ENCODE results near the gene NOP56.

NOP56 gene

GRCh38 chr20:2652724-2653555 is 508 bp downstream of the NOP56 start:
- H3K9ac ChIP-seq (ENCODE audit: low read length): peak overlapping the region; percentile 94
- peaks cover 49% of the 10 kb centered on the region for H3K36me3 ChIP-seq (ENCODE audit: control insufficient read depth, low read depth, low read length)
- peaks cover 7% of the 10 kb centered on the region for H3K4me1 ChIP-seq (ENCODE audit: control insufficient read depth, low read depth, low read length)
- no peaks in the 10 kb centered on the region for H3K27me3 ChIP-seq (ENCODE audit: control insufficient read depth, insufficient read depth, low read length)
- H3K9me3 ChIP-seq (ENCODE audit: control insufficient read depth, low read depth, low read length): no peaks in the 10 kb centered on the region
- peak overlapping the region; percentile 98 for H3K4me3 ChIP-seq (ENCODE audit: low read length)
- H3K27ac ChIP-seq (ENCODE audit: low read length): peak overlapping the region; percentile 5

DNA sequence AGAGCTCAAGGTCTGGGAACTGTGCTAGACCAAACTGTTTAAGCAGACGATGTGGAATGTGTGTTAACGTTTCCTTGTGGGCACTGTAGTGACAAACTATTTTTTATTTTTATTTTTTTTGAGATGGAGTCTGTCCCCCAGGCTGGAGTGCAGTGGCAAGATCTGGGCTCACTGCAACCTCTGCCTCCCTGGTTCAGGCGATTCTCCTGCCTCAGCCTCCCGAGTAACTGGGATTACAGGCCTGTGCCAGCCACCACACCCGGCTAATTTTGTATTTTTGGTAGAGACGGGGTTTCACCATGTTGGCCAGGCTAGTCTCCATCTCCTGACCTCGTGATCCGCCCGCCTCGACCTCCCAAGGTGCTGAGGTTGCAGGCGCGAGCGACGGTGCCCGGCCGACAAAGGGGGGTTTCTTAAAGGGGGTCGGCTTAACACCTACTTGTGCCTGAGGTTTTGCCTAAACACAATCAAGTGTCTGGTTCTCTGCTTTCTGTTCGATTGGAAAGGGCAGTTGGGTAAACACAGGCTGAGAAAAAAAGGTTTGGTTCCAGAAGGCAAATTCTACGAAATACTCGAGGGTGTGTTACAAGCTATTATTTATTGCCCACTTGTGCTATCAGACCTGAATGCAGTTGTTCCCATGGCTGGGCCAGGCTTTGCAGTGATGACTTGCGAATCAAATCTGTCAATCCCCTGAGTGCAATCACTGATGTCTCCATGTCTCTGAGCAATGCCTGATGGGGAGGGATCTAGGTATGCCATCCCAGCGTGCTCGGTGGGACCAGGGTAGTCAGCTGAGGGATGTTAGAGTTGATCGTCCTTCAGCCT is 1.3 kb downstream of the NOP56 start:
- peaks cover 57% of the 10 kb centered on the region for H3K36me3 ChIP-seq (ENCODE audit: control insufficient read depth, low read depth, low read length)
- H3K4me1 ChIP-seq (ENCODE audit: control insufficient read depth, low read depth, low read length): peaks cover 7% of the 10 kb centered on the region
- no peaks in the 10 kb centered on the region for H3K9me3 ChIP-seq (ENCODE audit: control insufficient read depth, low read depth, low read length)
- H3K9ac ChIP-seq (ENCODE audit: low read length): peak overlapping the region; percentile 94
- no peak overlapping the region for H3K27ac ChIP-seq (ENCODE audit: low read length)
- H3K27me3 ChIP-seq (ENCODE audit: control insufficient read depth, insufficient read depth, low read length): no peaks in the 10 kb centered on the region
- peak overlapping the region; percentile 98 for H3K4me3 ChIP-seq (ENCODE audit: low read length)

DNA sequence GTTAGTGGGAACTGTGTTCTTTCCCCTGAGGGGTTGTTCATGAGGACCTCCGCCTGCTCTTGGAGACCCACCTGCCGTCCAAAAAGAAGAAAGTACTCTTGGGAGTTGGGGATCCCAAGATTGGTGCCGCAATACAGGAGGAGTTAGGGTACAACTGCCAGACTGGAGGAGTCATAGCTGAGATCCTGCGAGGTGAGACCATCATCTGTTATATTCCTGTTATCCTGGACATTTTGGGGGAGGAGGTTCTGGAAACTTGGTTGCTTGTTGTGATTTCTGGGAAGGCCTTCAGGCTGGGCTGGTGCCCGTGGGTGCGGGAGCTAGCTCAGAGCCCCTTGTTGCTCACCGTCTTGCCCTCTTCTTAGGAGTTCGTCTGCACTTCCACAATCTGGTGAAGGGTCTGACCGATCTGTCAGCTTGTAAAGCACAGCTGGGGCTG is 2.0 kb downstream of the NOP56 start:
- H3K4me1 ChIP-seq (ENCODE audit: control insufficient read depth, low read depth, low read length): peaks cover 7% of the 10 kb centered on the region
- no peak overlapping the region for H3K27ac ChIP-seq (ENCODE audit: low read length)
- H3K4me3 ChIP-seq (ENCODE audit: low read length): peak overlapping the region; percentile 98
- H3K27me3 ChIP-seq (ENCODE audit: control insufficient read depth, insufficient read depth, low read length): no peaks in the 10 kb centered on the region
- H3K9ac ChIP-seq (ENCODE audit: low read length): no peak overlapping the region
- H3K36me3 ChIP-seq (ENCODE audit: control insufficient read depth, low read depth, low read length): peaks cover 61% of the 10 kb centered on the region
- no peaks in the 10 kb centered on the region for H3K9me3 ChIP-seq (ENCODE audit: control insufficient read depth, low read depth, low read length)

GRCh38 chr20:2654831-2655230 is 2.4 kb downstream of the NOP56 start:
- peak overlapping the region; percentile 98 for H3K4me3 ChIP-seq (ENCODE audit: low read length)
- H3K4me1 ChIP-seq (ENCODE audit: control insufficient read depth, low read depth, low read length): peaks cover 7% of the 10 kb centered on the region
- H3K27me3 ChIP-seq (ENCODE audit: control insufficient read depth, insufficient read depth, low read length): no peaks in the 10 kb centered on the region
- H3K36me3 ChIP-seq (ENCODE audit: control insufficient read depth, low read depth, low read length): peaks cover 65% of the 10 kb centered on the region
- no peak overlapping the region for H3K9ac ChIP-seq (ENCODE audit: low read length)
- no peaks in the 10 kb centered on the region for H3K9me3 ChIP-seq (ENCODE audit: control insufficient read depth, low read depth, low read length)
- no peak overlapping the region for H3K27ac ChIP-seq (ENCODE audit: low read length)

GRCh38 chr20:2655331-2656116 is 3.1 kb downstream of the NOP56 start:
- Histone ChIP-seq H3K4me3 (ENCODE audit: low read length) (no peak overlapping the region), H3K9me3 (ENCODE audit: control insufficient read depth, low read depth, low read length) (no peaks in the 10 kb centered on the region), H3K27ac (ENCODE audit: low read length) (no peak overlapping the region), H3K36me3 (ENCODE audit: control insufficient read depth, low read depth, low read length) (peaks cover 72% of the 10 kb centered on the region), H3K9ac (ENCODE audit: low read length) (no peak overlapping the region), H3K27me3 (ENCODE audit: control insufficient read depth, insufficient read depth, low read length) (no peaks in the 10 kb centered on the region), H3K4me1 (ENCODE audit: control insufficient read depth, low read depth, low read length) (peaks cover 7% of the 10 kb centered on the region)

GRCh38 chr20:2656471-2657117 is 4.2 kb downstream of the NOP56 start:
- Histone ChIP-seq H3K36me3 (ENCODE audit: control insufficient read depth, low read depth, low read length) (peaks cover 81% of the 10 kb centered on the region), H3K27ac (ENCODE audit: low read length) (no peak overlapping the region), H3K4me1 (ENCODE audit: control insufficient read depth, low read depth, low read length) (peaks cover 7% of the 10 kb centered on the region), H3K9me3 (ENCODE audit: control insufficient read depth, low read depth, low read length) (no peaks in the 10 kb centered on the region), H3K27me3 (ENCODE audit: control insufficient read depth, insufficient read depth, low read length) (no peaks in the 10 kb centered on the region), H3K4me3 (ENCODE audit: low read length) (no peak overlapping the region), H3K9ac (ENCODE audit: low read length) (no peak overlapping the region)

DNA sequence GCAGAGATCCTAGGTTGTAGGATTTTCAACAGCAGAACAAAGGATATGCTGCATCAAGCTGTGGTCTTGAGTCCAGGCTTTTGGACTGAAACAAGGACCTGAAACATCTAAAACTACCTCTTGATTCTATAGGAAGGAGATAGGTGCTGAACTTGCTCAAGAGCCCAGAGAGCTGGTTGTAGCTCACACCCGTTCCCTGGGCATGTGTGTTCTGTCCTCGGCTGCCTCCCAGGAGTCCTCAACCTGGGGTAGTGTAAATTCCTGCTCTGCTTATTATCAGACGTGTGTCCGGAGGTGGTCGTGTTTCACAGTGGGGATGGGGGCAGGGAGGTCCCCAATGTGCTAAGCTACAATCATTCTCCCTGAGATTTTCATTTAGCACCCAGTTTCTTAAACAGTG is 4.8 kb downstream of the NOP56 start:
- Histone ChIP-seq H3K27me3 (ENCODE audit: control insufficient read depth, insufficient read depth, low read length) (no peaks in the 10 kb centered on the region), H3K4me1 (ENCODE audit: control insufficient read depth, low read depth, low read length) (peaks cover 7% of the 10 kb centered on the region), H3K9ac (ENCODE audit: low read length) (no peak overlapping the region), H3K27ac (ENCODE audit: low read length) (no peak overlapping the region), H3K36me3 (ENCODE audit: control insufficient read depth, low read depth, low read length) (peaks cover 86% of the 10 kb centered on the region), H3K9me3 (ENCODE audit: control insufficient read depth, low read depth, low read length) (no peaks in the 10 kb centered on the region), H3K4me3 (ENCODE audit: low read length) (no peak overlapping the region)

- Histone ChIP-seq H3K27ac (ENCODE audit: low read length) (no peak overlapping the region), H3K9me3 (ENCODE audit: control insufficient read depth, low read depth, low read length) (no peaks in the 10 kb centered on the region), H3K4me3 (ENCODE audit: low read length) (no peak overlapping the region), H3K27me3 (ENCODE audit: control insufficient read depth, insufficient read depth, low read length) (no peaks in the 10 kb centered on the region), H3K9ac (ENCODE audit: low read length) (no peak overlapping the region), H3K36me3 (ENCODE audit: control insufficient read depth, low read depth, low read length) (peaks cover 86% of the 10 kb centered on the region), H3K4me1 (ENCODE audit: control insufficient read depth, low read depth, low read length) (peaks cover 7% of the 10 kb centered on the region)
Observed at GRCh38 chr20:2657674-2658073, 5.2 kb downstream of the NOP56 start.

GRCh38 chr20:2658414-2659354 is 6.3 kb downstream of the NOP56 start:
- Histone ChIP-seq H3K27me3 (ENCODE audit: control insufficient read depth, insufficient read depth, low read length) (no peaks in the 10 kb centered on the region), H3K9me3 (ENCODE audit: control insufficient read depth, low read depth, low read length) (no peaks in the 10 kb centered on the region), H3K36me3 (ENCODE audit: control insufficient read depth, low read depth, low read length) (peaks cover 80% of the 10 kb centered on the region), H3K4me1 (ENCODE audit: control insufficient read depth, low read depth, low read length) (peaks cover 7% of the 10 kb centered on the region), H3K27ac (ENCODE audit: low read length) (no peak overlapping the region), H3K4me3 (ENCODE audit: low read length) (no peak overlapping the region), H3K9ac (ENCODE audit: low read length) (no peak overlapping the region)

DNA sequence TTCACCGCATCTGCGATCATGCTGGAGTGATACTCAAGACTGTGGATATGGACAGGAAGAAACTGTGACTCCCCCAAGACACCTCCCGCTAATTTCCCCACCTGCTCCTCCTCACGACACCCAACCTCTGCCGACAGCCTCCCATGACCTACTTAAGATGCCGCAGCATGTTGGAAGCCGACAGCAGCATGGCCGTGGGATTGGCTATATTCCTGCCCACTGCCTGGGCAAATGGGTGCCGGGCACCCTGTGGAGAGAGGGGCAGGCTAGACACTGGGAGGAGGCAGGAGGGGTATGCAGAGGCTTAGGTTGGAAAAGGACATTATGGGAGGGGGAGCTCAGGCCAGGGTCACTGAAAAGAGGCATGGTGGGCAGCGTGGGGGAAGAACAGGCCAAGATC is 7.1 kb downstream of the NOP56 start:
- Histone ChIP-seq H3K27ac (ENCODE audit: low read length) (no peak overlapping the region), H3K4me3 (ENCODE audit: low read length) (no peak overlapping the region), H3K9ac (ENCODE audit: low read length) (no peak overlapping the region), H3K36me3 (ENCODE audit: control insufficient read depth, low read depth, low read length) (peaks cover 71% of the 10 kb centered on the region), H3K4me1 (ENCODE audit: control insufficient read depth, low read depth, low read length) (no peaks in the 10 kb centered on the region), H3K9me3 (ENCODE audit: control insufficient read depth, low read depth, low read length) (no peaks in the 10 kb centered on the region), H3K27me3 (ENCODE audit: control insufficient read depth, insufficient read depth, low read length) (no peaks in the 10 kb centered on the region)

Data from iPS-18a (cell line).